ENCODE results near the gene RAD54L. TPM values are rescaled to one million over a fixed set of nuclear protein-coding genes. Genes with fewer than 3 reads are reported as not detected.

The RAD54L gene
- total RNA-seq, 3 donors from 2014 or later (not counting 1 experiment from before 2014, with no cell fraction given): 1.8 to 2.3 (median 1.8) TPM

GRCh38 chr1:46215504-46215903 is 32.1 kb upstream of the RAD54L start:
- Mint-ChIP-seq H3K9me3 (no peaks in the 10 kb centered on the region), H3K27me3 (ENCODE audit: low read depth in 2 of 2) (no peaks in the 10 kb centered on the region), H3K27ac (no peak overlapping the region), H3K4me1 (no peaks in the 10 kb centered on the region), H3K36me3 (no peaks in the 10 kb centered on the region), H3K4me3 (no peak overlapping the region)
- ATAC-seq: no peak
- no peaks in the 10 kb centered on the region for H3K9me3 ChIP-seq (ENCODE audit: control insufficient read depth, insufficient read depth, low read length)
- H3K4me1 ChIP-seq (ENCODE audit: control insufficient read depth, insufficient read depth, low read length): no peaks in the 10 kb centered on the region
- no peak overlapping the region for H3K27ac ChIP-seq (ENCODE audit: low read length)
- no peaks in the 10 kb centered on the region for H3K36me3 ChIP-seq (ENCODE audit: control insufficient read depth, insufficient read depth, low read length)
- TF ChIP-seq, protein P1, sequence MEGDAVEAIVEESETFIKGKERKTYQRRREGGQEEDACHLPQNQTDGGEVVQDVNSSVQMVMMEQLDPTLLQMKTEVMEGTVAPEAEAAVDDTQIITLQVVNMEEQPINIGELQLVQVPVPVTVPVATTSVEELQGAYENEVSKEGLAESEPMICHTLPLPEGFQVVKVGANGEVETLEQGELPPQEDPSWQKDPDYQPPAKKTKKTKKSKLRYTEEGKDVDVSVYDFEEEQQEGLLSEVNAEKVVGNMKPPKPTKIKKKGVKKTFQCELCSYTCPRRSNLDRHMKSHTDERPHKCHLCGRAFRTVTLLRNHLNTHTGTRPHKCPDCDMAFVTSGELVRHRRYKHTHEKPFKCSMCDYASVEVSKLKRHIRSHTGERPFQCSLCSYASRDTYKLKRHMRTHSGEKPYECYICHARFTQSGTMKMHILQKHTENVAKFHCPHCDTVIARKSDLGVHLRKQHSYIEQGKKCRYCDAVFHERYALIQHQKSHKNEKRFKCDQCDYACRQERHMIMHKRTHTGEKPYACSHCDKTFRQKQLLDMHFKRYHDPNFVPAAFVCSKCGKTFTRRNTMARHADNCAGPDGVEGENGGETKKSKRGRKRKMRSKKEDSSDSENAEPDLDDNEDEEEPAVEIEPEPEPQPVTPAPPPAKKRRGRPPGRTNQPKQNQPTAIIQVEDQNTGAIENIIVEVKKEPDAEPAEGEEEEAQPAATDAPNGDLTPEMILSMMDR (IDR thresholded peaks at IDR 0.05): no peak
- H3K4me3 ChIP-seq (ENCODE audit: low read length): no peak overlapping the region
- intact Hi-C loops (cut with micrococcal nuclease): no loop called here
- H3K27me3 ChIP-seq (ENCODE audit: control insufficient read depth, insufficient read depth, low read length): no peaks in the 10 kb centered on the region
- no peak for DNase-seq

GRCh38 chr1:46218443-46218842 is 29.1 kb upstream of the RAD54L start:
- TF ChIP-seq, protein P1 (IDR thresholded peaks at IDR 0.05): no peak
- DNase-seq (no peak), ATAC-seq (no peak)
- Histone ChIP-seq H3K27ac (ENCODE audit: low read length) (no peak overlapping the region), H3K4me1 (ENCODE audit: control insufficient read depth, insufficient read depth, low read length) (peaks cover under 1% of the 10 kb centered on the region), H3K36me3 (ENCODE audit: control insufficient read depth, insufficient read depth, low read length) (no peaks in the 10 kb centered on the region), H3K4me3 (ENCODE audit: low read length) (no peak overlapping the region), H3K9me3 (ENCODE audit: control insufficient read depth, insufficient read depth, low read length) (no peaks in the 10 kb centered on the region), H3K27me3 (ENCODE audit: control insufficient read depth, insufficient read depth, low read length) (no peaks in the 10 kb centered on the region)
- WGBS (ENCODE audit: insufficient coverage): 95% methylated on average over 8 of the region's 8 CpGs
- peaks cover 0 to 1% of the 10 kb centered on the region in 2 donors for H3K4me1 Mint-ChIP-seq
- H3K36me3 Mint-ChIP-seq: no peaks in the 10 kb centered on the region
- no peak overlapping the region for H3K4me3 Mint-ChIP-seq
- no peaks in the 10 kb centered on the region for H3K27me3 Mint-ChIP-seq (ENCODE audit: low read depth in 2 of 2)
- intact Hi-C loops (cut with micrococcal nuclease): no loop called here
- H3K9me3 Mint-ChIP-seq: no peaks in the 10 kb centered on the region
- no peak overlapping the region for H3K27ac Mint-ChIP-seq

DNA sequence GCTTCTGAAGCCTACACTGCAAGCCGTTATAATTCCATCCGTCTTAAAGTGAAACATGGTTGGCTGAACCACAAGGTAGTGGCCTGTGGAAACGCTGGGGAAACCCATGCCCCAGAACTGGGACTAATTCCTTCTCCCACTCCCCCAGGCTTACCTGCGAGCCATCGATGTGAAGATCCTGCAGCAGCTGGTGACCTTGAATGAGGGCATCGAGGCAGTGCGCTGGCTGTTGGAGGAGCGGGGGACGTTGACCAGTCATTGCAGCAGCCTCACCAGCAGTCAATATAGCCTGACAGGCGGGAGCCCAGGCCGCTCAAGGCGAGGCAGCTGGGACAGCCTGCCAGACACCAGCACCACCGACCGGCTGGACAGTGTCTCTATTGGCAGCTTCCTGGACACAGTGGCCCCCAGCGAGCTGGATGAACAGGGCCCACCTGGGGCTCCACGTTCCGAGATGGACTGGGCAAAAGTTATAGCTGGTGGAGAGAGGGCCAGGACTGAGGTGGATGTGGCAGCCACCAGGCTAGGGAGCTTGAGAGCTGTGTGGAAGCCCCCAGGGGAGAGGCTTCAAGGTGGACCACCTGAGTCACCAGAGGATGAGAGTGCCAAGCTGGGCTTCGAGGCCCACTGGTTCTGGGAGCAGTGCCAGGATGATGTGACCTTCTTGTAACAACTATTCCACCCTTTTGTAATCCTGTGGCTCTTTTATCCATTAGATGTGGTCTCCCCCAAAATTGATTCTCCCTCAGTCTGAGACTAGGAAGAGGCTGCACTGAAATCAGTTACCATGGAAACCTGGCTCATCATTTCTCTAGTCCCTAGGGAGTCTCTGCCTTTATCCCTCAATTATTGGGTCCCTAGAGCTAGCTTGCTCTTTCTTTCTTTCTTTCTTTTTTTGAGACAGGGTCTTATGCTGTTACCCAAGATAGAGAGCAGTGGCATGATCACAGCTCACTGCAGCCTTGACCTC is 27.7 kb upstream of the RAD54L start:
- Histone ChIP-seq H3K4me3 (ENCODE audit: low read length) (no peak overlapping the region), H3K27me3 (ENCODE audit: control insufficient read depth, insufficient read depth, low read length) (no peaks in the 10 kb centered on the region), H3K9me3 (ENCODE audit: control insufficient read depth, insufficient read depth, low read length) (no peaks in the 10 kb centered on the region), H3K27ac (ENCODE audit: low read length) (no peak overlapping the region), H3K36me3 (ENCODE audit: control insufficient read depth, insufficient read depth, low read length) (no peaks in the 10 kb centered on the region), H3K4me1 (ENCODE audit: control insufficient read depth, insufficient read depth, low read length) (peaks cover 3% of the 10 kb centered on the region)
- peaks cover 0 to 5% of the 10 kb centered on the region in 2 donors for H3K4me1 Mint-ChIP-seq
- H3K36me3 Mint-ChIP-seq: no peaks in the 10 kb centered on the region
- TF ChIP-seq, protein P1 (IDR thresholded peaks at IDR 0.05): no peak
- H3K4me3 Mint-ChIP-seq: no peak overlapping the region
- intact Hi-C loops (cut with micrococcal nuclease): no loop called here
- no peaks in the 10 kb centered on the region for H3K9me3 Mint-ChIP-seq
- 92% methylated on average over 18 of the region's 18 CpGs for WGBS (ENCODE audit: insufficient coverage)
- ATAC-seq (no peak), DNase-seq (no peak)
- no peaks in the 10 kb centered on the region for H3K27me3 Mint-ChIP-seq (ENCODE audit: low read depth in 2 of 2)
- no peak overlapping the region for H3K27ac Mint-ChIP-seq
